CD4-positive, alpha-beta T cell treated with Interleukin-12 subunit alpha and Interleukin-12 subunit beta, for 1 hour (primary cell): ENCODE results near the gene INPP5F.
A peak's percentile ranks its signal among the peaks of the same experiment; 100 is the strongest.
"Not testable (repeated sequence)": the region's sequence is repeated elsewhere in the genome, so short reads cannot be mapped to it uniquely, and the experiment has no call there.

ENCODE experiments used
- DNase-seq: peaks from one replicate; pipeline ENCODE4 v3.0.0-alpha.2; 2020

The INPP5F gene

DNA sequence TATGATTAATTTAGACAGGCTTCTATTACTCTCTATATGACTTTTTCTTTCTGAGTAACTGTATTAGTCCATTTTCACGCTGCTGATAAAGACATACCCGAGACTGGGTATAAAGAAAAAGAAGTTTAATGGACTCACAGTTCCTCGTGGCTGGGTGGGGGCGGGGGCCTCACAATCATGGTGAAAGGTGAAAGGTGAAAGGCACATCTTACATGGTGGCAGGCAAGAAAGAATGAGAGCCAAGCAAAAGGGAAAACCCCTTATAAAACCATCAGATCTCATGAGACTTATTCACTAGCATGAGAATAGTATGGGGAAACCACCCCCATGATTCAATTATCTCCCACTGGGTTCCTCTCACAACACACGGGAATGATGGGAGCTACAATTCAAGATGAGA lies 18.5 kb upstream of the INPP5F start:
- DNase-seq, result not testable (repeated sequence)

DNA sequence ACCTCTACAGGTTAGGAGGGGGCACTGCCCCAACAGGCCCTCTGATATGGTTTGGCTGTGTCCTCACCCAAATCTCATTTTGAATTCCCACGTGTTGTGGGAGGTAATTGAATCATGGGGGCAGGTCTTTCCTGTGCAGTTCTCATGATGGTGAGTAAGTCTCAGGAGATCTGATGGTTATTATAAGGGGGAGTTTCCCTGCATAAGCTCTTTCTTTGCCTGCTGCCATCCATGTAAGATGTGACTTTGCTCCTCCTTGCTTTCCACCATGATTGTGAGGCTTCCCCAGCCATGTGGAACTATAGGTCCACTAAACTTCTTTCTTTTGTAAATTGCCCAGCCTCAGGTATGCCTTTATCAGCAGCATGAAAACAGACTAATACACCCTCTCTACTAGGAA lies 14.9 kb upstream of the INPP5F start:
- DNase-seq, result not testable (repeated sequence)

DNA sequence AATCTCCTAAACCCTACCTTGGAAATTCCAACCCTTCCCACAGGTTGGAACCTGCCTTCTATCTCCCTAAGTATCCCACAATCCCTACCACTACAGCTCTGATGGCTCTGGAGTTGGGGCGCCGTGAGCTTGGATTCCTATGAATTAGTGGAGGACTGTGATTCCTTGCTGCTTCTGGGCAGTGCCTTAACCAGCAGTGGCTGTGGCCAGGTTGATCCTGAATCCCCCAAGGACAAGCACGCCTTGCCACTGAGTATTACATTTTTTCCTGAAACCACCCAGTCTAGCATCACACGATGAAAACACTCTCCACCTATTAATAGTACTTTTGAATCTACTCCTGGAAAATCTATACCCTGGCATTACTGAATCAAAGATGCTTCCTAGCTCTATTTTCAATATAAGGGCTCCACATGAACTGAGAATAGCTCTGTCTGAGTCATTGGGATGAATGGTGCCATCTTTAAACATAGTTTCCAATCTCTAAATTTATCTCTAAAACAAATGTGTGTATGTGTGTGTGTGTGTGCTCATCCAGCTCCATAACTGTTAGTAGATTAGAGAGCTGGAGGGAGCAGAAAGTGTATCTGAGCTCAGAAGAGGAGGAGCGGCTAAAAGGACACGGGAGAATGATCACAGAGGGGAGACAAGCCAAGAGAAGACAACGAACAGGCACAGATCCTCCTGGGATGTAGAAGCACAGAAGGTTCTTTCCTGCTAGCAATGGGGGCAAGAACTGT lies 11.9 kb upstream of the INPP5F start:
- no peak for DNase-seq

DNA sequence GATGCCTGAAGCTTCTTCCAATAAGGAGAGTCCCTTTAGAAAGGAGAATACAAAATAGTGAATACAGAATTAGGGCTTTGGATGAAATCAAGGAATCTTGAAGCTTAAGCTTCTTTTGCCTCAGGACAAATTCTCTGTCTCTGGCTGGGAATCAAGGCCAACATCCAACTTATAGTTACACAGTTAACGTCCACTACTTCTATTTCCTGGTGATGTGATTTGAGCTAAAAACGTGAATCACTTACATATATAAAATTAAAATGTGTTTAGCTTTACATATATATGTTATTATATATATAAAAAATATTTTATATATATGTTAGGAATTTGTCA lies 11.4 kb upstream of the INPP5F start:
- no peak for DNase-seq

DNA sequence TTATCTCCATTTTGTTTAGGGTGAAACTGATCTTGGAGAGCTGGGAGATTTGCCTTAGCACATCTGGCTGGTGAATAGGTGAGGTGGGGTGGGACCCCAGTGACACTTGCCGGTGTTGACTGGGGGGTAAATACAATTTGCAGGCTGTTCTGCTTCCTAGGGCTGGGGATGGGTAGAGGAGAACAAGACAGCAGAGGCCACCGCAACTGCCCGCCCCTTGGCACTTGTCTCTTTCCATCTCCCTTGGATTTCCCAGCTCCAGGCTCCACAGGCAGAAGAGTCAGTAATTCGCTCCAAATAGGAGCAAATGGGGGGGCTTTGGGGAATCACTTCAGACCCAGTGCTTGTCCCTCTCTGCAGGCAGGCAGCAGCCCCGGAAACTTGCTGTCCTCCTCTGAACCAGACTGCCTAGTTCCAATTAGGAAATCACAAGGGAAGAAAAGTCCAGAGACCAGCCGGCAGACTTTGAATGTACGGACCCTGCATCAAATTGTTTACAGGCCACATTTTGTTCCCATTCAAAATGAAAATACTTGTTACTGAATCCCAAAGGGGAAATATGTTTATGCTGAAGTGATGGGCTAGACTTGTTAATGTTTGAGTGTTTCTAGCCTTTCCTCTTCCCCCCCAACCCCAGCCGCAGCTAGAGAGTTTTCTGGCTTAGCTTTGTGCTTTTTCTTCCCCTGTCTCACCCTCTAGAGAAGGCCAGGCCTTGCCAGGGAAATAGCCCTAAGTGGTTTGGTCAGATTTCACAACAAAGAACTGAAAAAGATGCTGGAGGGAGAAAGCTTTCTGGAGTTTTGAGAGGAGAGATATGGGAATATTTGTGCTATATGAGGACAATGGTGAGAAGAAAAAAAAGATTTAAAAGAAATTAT lies 10.0 kb upstream of the INPP5F start:
- DNase-seq, result no peak

DNA sequence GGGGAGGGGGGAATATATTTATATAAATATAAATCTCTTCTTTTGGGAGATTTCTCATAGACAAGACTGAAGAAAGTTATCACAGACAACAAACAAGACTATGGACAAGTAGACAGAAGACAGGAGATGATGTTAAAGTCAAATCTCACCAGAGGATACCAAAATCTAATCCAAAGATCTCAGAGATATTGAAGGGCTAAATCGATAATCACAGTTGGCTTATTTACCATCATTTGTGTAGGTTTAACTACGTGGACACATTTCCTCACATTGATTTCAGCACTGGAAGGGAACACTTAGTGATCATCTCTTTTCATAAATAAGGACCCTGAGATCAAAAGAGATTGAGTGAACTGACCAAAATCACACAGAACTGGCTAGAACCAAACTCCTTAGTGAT lies 2.7 kb upstream of the INPP5F start:
- DNase-seq, result no peak

DNA sequence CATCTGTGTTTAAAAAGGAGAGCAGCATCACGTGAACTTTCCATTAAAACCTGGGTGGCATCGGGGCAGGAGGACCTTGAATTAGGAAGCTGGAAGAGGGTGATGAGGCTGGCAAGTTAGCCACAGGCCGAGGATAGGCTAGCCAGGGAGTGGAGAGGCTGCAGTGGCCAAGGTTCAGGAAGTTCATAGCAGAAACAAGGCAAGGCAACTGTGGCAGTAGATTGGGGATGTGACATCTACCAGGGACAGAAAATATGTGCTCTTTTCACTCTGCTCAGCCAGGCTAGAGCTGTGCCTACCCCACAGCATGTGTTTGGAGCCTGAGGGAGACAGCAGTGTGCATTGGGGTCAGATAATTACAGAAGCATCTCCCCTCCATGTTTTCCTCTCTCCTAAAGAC lies 2.2 kb upstream of the INPP5F start:
- no peak for DNase-seq

DNA sequence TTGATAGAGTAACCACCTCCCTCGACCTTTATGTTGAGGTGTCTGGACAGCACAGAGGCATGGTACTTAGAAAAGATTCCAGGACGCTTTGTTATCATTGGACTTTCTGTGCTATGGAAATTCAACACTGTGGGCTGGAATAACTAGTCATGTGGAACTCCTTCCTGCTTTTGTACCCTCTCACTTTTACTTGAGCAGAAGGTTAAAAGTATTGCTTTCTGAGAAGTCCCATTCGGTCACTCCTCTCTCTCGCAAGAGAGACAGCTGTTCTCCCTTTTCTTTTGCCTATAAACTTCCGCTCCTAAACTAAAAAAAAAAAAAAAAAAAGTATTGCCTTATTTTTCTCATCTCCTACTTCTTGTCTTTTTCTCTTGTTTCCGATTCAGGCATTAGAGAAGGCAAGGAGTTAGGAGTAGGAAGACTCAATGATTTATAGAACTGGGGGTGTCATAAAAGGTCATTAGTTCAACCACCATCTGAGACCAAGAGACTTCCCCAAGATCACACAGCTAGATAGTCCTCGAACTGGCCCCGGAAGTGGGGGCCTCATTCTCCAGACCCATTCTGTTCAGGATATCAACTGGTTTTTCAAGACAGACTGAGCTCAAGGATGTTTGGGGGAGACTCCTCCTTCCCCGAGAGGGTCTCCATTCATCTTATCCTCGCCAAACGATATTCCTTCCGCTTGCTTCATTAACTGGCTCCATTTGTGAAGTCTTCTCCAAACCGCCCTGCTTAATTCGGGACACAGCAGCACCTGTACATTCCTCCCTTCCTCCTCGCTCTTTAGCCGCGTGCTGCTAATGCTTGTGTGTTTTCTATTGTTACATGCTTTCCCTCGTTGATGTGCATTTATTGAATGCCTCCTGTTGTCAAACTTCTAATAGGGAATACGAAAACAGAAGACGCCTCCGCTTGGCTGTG lies 995 bp upstream of the INPP5F start:
- DNase-seq, result peak; percentile 14

DNA sequence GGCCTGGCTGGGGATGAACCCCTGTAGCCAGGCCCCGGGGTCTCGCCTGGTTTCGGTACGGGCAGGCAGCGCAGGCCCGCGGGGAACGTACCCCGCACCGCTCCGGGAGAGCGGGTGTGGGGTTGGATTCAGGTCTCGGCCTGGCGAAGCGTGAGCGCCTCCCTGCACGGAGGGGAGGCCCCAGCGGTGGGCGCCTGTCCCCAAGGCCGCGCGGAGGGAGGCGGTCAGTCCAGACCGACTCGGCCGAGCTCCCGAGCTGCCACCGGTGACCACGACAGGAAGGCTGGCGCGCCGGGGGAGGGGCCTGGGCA lies 378 bp upstream of the INPP5F start:
- DNase-seq, result no peak

DNA sequence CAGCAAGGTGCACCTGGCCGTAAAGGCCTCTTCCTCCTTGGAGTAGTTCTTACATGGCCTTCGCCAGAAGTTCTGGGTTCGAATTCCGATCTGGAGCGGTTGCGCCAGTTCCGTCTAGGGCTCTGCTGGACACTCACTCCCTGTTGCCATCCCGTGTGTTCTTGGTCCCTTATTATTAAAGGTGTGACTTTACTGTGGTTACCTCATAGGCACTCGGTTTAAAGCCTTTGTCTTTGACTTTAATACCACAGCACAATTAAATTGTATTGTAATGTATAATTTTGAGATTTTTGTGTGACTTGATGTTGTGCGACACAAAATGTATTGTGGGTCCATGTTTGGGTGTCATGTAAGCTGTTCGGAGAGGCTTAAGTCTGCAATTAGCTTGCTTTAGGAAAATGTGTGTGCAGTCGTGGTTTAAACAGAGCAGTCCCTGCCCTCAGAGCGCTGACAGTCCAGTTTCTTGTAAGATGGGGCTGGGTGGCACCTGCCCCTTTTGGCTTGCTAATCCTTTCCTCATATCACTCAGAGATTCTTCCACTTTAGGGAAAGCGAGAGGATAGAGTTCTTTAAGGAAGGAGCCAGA lies 919 bp downstream of the INPP5F start:
- DNase-seq, result no peak

DNA sequence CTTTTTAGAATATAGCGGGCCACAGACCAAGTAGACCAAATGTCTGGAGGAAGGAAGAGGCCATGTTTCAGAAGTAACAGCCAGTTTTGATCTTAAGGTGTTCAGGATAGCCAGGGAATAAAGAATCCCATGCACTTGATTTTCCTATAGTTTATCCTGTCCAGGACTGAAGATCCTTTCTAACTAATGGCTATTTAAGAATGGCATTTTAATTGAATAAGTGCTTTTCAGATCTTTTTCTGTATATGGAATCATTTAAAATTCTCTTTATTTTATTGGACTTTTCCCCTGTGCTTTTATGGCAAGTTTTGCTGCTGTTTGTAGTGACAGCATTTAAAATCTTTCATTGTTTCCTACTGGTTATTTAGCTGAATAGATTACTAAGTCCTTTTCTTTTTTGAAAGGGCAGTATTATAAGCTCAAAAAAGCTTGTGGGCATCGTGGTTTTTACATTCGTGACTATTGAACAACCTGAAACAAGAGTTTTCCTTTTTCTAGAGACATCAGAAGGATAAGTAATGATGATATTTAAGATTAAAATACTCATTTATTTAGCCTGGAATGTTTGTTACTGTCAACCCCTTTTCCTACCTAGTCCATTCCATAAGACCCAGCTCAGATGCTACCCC lies 2.4 kb downstream of the INPP5F start:
- DNase-seq, result no peak

DNA sequence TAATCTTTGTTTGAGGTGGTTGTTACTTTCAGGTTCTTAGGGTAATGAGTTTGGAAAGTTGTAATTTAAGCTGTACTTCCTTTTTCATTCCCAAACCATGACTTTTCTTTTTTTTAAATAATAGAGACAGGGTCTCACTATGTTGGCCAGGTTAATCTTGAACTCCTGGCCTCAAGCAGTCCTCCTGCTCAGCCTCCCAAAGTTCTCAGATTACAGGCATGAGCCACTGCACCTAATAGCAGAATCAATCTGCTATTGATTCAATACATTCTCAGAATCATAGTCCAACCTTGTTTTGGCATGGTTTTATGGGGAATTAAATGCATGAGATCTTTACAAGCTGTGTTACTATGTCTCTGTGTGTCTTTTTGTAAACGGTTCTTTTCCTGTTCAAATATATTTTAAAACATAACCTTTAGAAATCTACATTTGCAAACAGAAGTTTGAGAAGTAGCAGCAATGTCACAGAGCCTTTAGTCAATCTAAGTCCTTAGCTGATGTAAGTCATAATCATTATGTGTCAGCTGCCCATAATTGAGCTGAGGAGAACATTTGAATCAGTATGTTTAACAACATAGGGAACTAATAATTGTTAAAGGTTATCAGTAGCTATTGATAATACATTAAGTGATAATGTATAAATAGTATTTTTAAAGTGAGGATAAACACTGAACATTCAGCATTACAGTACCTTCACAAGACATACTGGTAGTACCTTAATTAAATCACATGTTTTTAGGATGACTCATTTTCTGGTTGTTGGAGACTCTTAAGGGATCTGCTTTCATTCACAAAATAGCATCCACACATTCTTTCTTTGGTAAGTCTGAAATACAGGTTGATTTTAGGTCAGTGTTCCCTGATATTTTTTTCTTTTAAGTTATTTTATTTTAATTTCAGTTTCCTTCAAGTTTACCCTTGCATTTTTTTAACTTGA lies 8.8 kb downstream of the INPP5F start:
- DNase-seq, result no peak

DNA sequence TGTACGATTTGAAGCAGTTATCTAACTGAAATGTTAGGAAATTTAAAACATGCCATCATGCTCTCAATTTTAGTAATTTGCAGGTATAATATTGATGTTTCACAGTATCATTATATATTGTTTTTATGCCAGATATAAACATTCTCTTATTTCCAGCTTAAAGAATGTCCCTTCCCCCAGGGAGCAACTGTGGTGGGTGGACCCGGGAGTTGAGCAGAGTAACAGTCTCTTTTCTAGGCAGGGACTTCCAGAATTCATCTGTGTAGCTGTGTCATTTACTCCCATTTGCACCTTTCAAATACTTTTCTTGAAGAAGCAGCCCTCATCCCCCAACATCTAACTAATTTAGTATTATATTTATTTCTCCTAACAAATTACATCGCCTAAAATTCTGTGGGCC lies 9.6 kb downstream of the INPP5F start:
- DNase-seq, result no peak

DNA sequence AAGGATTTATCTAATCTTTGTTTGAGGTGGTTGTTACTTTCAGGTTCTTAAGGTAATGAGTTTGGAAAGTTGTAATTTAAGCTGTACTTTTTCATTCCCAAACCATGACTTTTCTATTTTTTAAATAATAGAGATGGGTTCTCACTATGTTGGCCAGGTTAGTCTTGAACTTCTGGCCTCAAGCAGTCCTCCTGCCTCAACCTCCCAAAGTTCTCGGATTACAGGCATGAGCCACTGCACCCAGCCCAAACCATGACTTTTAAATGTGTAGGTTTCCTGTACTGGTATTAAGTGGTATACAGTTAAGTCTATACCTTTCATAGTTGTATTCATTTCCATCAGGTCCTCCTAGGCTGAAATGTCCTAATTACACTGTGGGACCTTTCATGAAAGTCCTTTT lies 10.4 kb downstream of the INPP5F start:
- DNase-seq, result no peak

DNA sequence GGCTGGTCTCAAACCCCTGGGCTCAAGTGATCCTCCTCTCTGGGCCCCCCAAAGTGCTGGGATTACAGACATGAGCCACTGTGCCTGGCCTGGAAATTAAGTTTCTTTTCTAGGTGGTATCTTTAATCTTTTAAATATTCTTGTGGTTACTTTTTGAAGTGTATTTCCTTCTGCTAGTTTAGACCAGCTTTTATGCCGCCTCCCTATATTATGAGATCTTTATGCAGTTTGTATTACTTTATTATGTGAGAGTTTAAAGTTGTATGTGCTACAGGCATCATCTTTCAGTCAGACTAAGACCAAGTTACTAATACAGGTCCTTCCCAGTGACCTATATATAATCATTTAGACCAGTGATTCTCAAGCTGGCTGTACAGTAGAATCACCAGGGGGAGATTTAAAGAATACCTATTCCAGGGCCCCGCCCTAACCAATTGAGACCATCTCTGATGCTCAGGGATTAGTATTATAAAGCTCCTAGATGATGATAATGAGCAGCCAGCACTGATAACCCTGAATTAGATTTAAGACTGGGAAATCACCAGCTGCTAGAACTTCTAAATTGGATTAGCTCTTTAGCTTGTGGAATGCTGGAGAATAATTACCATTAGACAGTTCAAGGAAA lies 11.3 kb downstream of the INPP5F start:
- DNase-seq, result no peak

DNA sequence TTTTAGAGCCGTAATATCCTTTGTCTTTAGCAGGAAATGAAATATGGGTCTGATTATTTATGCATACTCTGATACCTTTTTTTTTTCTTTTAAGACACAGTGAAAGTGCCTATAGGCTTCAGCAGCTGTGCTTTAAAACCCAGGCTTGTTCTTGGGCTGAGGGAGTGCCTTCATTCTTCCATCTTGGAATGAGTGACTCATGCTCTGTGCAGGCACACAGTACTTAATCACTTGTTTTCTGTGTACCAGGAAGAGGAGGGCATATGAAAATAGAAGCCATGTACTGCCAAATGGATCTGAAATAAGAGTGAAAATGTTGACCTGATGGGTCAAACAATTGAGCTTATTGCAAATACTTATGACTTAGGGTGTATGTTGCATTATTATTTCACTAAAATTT lies 12.0 kb downstream of the INPP5F start:
- DNase-seq, result peak; percentile 6

DNA sequence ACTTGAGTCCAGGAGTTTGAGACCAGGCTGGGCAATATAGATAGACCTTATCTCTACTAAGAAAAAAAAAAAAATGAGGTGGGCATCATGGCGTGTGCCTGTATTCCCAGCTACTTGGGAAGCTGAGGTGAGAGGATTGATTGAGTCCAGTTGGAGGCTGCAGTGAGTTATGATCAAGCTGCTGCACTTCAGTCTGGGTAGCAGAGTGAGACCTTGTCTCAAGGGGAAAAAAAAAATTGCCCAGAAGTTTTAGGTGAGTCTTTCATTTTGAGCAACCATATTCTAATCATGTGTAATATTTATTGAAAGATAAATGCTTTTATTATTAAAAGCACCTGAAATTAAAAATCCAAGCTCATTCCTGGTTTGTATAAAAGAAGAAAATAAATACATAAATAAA lies 13.1 kb downstream of the INPP5F start:
- DNase-seq, result no peak

DNA sequence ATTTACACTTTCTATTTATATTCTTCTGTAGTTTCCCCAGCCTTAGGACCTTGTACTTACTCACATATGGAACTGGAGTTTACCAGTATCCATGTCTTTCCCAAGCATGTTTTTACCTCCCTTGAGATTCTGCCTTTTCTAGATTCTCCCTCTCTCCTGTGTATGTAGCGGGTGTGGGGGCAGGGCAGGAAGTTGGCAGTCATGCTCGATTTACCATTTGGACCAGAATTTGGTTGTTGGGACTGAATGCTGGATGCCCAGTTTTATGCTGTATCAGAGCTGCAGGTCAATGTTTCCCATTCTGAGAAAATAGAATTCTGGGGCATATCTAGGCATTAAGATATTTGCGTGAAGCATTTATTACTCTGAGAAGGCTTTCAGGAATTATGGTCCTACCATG lies 14.2 kb downstream of the INPP5F start:
- DNase-seq, result no peak

DNA sequence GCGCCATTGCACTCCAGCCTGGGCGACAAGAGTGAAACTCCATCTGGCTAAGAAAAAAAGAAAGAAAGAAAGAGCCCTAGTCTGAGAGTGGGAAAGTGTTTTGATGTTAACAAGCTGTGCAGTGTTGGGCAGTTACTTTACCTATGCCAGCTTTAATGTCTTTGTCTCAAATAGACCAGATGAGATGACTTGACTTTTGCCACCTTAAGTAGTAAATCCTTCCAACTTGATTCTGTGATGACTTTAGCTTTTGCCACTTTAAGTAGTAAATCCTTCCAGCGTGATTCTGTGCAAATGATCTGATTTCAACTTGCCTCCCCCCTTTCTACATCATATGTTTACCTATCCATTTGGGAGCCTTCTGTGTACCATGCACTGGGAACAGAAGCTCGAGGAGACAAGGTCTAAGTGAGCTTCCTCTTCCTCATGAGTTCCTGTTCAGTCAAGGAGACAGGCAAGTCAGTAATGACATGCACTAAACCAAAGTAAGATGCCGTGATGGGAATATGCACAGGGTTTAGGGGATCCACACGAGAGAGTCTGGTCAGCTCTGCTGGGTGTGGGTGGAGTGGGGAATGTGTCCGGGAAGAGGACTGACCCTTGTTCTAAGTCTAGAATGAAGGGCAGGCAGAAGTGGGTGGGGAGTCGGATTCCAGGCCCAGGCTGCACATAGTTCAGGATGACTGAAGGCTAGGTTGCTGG lies 17.2 kb downstream of the INPP5F start:
- DNase-seq, result no peak

DNA sequence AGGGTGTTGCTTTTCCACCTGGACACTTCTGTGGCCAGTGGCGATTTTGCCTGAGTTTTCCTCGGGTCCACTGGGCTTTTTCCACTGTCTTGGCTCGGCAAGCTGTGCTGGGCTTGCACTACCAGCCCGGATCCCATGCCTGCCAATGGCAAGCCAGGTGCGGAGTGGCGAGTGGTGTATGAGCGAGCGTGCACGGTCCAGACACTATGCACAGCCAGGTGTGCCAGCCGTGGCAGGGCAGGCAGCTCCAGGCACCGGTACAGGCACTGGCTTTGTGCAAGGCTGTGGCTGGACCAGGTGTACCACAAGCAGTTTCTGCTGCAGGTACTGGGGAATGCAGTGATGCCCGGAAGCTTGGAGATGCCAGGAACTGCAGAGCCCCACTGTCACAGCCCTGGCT lies 22.1 kb downstream of the INPP5F start:
- DNase-seq, result no peak
